ENCODE measurements around the gene NPTXR.
"Not testable (repeated sequence)": the region's sequence is repeated elsewhere in the genome, so short reads cannot be mapped to it uniquely, and the experiment has no call there.

The NPTXR gene

DNA sequence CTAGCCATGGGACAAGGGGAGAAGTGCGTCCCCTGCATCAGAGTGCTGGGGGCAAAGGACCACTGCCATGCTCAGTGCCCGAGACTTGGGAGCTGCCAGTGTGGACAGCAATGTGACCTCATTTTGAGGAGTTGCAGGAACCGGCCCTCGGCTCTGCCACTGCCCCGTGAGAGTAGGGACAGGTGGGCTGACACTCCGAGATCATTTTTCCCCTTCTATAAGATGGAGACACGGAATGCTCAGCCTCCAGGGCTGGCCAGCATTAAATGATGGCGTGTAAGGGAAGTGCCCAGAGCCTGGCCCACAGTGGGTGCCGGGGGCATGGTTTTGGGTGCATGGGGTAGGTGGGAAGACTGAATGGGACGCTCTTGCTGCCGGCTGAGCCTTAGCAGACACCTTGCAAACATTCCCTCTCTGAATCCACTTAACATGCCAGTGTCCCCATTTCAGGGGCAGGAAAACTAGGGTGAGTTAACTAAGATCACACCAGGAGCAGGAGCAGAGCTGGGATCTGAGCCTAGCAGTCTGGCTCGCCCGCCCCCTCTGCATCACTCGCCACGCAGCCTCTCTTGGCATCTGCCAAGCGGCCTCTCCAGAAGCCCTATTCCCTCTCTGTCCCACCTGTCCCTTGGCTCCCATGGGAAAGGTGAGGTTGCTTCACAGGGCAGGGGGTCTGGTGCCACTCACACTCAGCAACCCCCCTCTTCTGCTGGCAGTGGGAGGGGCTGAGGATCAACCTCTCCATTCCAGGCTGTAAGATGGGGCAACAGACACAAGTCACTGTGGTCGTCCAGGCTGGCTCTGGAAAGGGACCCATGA, 13.6 kb downstream of the NPTXR start:
- no peak for DNase-seq

GRCh38 chr22:38829485-38829884, 14.3 kb downstream of the NPTXR start:
- DNase-seq, result no peak

DNA sequence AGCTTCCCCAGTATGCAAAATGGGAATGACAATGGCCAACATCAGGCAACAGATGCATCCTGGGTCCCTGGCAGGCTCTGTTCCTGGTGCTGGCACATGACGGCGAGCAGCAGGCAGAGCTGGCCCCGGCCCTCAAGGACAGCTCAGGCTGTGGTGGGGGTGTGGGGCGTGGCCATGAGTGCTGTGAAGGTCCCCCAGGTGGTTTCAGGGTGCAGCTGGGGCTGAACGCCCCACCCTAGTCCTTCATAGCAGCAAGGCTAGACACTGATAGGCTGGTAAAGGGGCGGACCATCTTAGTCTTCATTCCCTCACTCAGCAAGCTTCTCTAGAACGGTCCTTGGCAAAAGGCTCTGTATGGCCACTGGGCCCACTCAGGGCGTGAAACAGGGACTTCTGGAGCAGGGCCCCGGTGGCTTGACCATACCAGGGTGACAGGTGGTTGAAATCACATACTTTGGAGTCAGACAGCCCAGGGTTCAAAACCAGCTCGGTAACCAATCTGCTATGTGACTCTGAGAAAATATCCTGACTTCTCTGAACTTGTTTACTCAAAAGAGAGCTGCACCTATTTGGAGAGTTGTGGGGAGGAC, 15.1 kb downstream of the NPTXR start:
- DNase-seq, result no peak

DNA sequence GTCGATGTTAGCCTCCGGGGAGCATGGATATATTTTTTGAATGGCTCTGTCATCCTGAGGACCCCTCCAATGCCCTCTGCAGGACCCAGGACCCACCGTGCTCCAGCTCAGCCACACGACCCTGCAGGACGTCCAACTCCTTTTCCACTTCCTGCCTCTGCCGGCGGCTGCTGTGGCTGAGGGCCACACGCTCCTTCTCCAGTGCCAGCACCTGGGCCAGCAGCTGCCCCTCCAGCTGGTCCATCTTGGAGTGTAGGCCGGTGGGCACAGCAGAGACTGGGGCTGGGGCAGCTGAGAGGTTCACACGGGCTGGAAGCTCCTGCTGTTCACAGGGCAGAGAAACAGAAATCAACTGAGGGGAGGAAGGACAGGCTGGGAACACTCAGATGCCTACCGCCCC, 15.6 kb downstream of the NPTXR start:
- DNase-seq, result no peak

- DNase-seq, result no peak
These were observed 16.3 kb downstream of the NPTXR start for GRCh38 chr22:38827510-38827909.

- no peak for DNase-seq
These were observed 17.0 kb downstream of the NPTXR start for GRCh38 chr22:38826801-38827200.

DNA sequence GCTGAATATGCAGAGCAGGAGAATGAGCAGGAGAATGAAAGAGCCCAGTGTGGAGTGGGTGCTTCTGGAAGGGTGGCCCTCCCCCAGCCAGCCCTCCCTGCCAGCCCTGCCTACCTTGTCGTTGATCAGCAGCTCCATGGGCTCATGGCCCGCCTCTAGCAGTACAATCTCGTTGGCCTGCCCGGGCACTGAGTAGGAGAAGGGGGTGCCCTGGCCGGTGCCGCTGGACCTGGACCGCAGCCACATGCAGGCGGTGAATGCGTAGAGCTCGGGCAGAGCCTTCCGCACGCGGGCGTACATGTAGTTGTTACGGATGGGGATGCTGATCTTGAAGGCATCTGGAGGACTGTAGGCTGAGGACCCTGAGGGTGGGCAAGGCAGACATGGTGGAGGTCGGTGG, 17.4 kb downstream of the NPTXR start:
- no peak for DNase-seq

- DNase-seq, result peak; percentile 54
These were observed 19.2 kb downstream of the NPTXR start for GRCh38 chr22:38824585-38824984.

GRCh38 chr22:38823637-38824036, 20.2 kb downstream of the NPTXR start:
- no peak for DNase-seq

DNA sequence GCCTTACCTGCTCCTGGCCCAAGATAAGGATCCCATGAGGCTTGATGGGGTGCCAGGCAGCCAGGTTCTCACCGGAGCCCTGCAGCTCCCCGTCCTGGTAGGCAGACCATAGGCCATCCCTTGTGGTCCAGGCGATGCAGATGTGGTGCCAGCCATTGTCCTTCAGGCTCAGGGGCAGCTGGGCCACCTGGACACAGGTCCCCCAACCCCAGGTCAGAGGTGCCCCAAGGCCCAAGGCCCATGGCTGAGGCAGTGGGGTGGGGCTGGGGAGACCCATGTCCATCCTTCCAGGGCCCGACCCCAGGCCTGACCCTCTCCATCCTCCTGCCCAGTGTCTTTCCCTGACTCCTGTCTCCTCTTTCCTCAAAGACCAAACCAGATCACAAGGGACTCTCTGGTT, 20.8 kb downstream of the NPTXR start:
- DNase-seq, result no peak

DNA sequence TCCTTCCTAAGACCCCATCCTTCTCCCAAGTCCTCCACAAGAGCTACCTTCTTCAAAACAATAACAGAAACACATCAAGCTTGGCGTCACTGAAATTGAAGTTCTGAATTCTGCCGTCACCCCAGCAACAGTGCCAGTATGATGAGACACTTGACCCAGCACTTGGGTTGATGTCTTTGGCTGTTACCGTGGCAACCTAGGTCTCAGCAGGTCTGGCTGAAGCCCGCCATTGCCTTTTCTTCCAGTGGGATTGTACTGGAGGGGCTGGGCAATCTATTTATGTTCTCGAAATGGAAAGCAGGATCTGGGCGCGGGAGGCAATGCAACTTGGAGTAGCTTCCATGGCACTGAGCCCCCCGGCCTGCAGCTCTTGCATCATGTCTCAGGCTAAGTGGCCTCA, 23.8 kb downstream of the NPTXR start:
- DNase-seq, result no peak

GRCh38 chr22:38819387-38819940, 24.4 kb downstream of the NPTXR start:
- DNase-seq, result no peak

DNA sequence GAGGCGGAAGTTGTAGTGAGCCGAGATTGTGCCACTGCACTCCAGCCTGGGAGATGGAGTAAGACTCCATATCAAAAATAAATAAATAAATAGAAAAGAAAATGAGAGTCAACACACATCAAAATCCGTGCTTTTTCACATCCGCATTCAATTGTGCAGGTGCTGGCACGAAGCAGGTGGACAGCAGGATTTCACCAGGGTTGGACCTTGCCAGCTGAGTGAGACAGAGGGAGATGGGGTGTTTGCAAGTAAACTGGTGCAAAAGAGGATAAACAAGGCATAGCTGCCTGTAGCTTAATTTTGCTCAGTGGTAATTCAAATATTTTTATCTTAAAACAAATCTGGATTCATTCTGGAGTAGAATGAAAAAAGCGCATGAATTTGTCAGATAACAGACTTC, 26.6 kb downstream of the NPTXR start:
- no peak for DNase-seq

GRCh38 chr22:38815842-38816241, 28.0 kb downstream of the NPTXR start:
- no peak for DNase-seq

DNA sequence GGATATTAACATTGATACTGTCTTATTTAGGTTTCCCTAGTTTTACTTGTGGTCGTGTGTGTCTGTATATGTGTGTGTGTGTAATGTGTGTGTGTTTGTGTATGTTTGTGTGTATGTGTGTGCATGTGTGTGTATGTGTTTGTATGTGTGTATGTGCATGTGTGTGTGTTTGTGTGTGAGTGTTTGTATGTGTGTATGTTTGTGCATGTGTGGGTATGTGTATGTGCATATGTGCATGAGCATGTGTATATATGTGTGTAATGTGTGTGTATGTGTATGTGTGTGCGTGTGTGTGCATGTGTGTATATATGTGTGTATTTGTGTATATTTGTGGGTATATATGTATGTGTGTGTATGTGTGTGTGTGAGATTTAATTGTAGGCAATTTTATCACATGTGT, 32.6 kb downstream of the NPTXR start:
- DNase-seq, result no peak

GRCh38 chr22:38805041-38805593, 38.7 kb downstream of the NPTXR start:
- not testable (repeated sequence) for DNase-seq

GRCh38 chr22:38802671-38803121, 41.1 kb downstream of the NPTXR start:
- no peak for DNase-seq

DNA sequence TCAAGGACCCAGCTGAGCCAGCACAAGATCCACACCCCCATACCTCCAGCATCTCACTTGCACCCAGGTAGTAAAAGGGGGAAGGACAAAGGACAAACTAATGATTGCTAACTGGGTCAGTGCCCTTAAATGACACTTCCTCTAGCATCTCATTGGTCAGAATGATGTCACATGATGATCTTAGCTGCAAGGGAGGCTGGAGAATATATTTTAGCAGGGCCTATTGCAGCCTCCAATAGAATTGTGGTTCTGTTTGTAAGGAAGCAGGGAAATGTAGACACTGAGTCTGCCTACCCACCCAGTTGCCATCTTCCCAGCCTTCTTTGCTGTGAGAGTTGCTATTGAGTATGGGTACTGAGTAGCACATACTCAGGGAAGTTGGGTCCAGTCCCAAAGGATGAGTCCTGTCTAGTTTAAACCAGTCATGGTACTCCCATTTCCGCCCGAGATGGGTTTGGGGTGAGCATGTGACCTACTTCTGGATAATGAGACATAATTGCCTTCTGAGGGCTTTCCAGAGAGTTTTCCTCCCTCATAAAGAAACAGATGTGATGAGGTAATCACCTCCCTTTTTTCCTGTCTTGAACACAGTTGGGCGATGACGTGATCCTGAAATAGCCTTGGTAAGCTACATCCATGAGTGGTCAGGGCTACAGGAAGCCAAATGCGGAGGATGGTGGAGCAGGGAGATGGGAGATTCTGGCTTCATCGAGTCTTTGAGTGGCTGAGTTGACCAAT, 44.4 kb downstream of the NPTXR start:
- DNase-seq, result no peak

DNA sequence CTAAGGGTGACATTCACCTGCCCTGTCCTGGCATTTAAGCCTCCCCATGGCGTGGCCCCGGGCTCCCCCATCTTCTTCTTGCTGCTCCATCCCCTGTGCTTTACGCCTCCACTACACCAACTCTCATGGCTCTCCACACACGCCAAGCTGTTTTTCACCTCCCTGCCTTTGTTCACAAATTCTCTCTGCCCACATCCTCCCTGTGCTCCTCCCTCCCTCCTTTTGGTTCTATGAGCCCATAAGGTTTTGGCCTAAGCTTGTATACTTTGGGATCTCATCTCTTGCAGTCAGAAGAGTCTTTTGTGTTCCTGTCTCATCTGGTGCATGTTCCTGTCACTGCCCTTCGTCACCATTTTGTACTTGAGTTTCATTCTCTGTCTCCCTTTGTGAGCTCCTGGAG, 45.3 kb downstream of the NPTXR start:
- peak; percentile 26 for DNase-seq

DNA sequence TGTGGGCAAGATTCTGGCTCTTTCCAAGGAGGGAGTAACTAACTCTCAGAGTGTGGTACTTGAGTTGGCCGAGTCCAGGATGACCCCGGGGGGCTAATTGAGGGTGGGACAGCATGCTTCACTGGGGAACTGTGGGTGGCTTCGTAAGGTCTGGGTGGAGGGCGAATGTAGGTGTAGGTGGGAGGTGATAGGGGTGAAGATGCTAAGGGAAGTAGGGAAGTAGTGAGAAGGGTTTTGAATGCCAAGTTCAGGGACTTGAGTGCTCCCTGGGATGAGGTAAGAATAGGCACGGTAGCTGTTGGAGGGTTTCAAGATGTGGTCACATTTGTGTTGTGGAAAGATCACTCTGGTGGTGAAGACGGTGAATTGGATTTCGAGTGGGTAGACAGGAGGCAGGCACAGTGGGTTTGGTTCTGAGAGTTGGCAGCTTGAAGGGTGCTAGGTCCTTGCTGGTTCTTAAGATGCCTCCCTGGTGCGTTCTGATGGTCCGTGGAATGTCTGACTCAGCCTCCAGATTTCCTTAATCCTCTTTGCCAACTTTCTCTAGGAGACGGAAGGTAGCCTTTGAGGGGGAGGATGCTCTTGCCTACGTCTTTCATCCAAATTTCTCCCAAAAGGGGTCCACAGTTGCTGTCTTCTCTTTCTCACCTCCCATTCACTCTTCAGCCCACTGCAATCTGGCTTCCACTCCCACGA, 47.4 kb downstream of the NPTXR start:
- no peak for DNase-seq

- DNase-seq, result no peak
These were observed 48.3 kb downstream of the NPTXR start for GRCh38 chr22:38795569-38795968.

DNA sequence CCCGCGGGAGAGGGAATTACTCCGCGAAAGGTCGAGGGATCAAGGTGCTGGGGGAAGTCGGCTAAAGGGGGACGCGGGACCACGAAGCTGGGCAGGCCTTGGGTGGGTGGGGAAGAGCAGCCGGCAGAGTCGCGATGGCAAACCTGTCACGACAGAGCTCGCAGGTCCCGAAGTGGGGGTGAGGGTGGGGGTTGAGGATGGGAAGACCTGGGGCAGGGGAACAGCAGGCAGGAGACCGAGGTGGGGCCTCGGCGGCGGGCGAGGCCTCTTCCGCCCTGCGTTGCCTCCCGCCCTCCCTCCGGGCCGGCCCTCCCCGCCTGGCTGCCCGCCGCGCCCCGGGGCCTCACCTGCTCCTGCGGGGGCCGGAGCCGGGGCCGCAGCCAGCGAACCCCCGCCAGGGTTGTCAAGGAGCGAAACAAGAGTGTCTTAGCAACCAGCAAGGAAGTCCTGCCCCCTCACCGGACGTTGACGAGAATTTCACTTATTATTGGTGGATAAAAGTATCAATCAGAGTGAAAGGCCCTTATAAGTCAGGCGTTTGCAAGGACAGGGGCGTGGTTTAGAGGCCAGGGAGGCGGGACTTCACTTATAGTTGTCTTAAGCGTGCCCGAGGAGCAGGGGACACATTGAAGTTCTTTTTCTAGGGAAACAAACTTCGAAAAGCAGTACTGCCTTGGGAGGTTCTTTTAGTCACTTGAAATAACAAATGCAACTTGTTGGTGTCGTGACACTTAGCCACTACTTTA, 49.9 kb downstream of the NPTXR start, which contains the start of gene DNAL4:
Gene DNAL4, minus strand, starts transcription at position 423 of the 746 bp plus-strand sequence. CDS start 11,412 bp downstream, outside the sequence.
- peak; percentile 95 for DNase-seq

Data from CD4-positive, alpha-beta T cell treated with Interleukin-17A for 4 hours (primary cell).